ENCODE data around the gene PRAMEF1.

PRAMEF1 gene

DNA sequence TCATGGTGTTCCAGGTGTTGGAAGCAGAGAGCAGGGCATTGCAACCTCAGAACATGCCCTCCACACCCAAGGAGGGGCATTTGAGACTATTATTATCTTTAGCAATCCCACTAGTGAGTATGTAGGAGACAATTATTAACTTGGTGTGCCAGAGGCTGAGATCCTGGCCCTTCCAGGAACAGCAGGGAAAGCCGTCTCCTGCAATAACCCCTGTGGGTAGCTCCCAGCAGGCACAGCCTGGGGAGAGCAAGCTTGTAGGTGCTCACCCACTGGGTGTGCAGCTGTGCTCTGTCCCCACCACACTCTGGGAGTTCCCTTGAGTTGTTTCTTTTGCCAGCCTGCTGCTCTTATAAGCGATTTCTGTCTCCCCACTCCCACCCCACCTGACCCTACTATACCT lies 34.9 kb upstream of the PRAMEF1 start:
- no peak overlapping the region for H2AFZ ChIP-seq (ENCODE audit: low read length)
- no peak overlapping the region for H3K4me3 ChIP-seq (ENCODE audit: low read length)
- H3K4me1 ChIP-seq (ENCODE audit: low read length), result no peaks in the 10 kb centered on the region
- H3K9me2 ChIP-seq (replicated peaks; ENCODE audit: insufficient read depth, low read length), result no peaks in the 10 kb centered on the region
- no peaks in the 10 kb centered on the region for H3K79me2 ChIP-seq (ENCODE audit: low read length)
- DNase-seq, result no peak
- H3K9ac ChIP-seq (ENCODE audit: low read length), result no peak overlapping the region
- TF ChIP-seq, protein P1, sequence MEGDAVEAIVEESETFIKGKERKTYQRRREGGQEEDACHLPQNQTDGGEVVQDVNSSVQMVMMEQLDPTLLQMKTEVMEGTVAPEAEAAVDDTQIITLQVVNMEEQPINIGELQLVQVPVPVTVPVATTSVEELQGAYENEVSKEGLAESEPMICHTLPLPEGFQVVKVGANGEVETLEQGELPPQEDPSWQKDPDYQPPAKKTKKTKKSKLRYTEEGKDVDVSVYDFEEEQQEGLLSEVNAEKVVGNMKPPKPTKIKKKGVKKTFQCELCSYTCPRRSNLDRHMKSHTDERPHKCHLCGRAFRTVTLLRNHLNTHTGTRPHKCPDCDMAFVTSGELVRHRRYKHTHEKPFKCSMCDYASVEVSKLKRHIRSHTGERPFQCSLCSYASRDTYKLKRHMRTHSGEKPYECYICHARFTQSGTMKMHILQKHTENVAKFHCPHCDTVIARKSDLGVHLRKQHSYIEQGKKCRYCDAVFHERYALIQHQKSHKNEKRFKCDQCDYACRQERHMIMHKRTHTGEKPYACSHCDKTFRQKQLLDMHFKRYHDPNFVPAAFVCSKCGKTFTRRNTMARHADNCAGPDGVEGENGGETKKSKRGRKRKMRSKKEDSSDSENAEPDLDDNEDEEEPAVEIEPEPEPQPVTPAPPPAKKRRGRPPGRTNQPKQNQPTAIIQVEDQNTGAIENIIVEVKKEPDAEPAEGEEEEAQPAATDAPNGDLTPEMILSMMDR (IDR thresholded peaks at IDR 0.05; ENCODE audit: low read length), result no peak
- TF ChIP-seq EZH2 (optimal IDR thresholded peaks at IDR 0.05; ENCODE audit: low read depth, low read length), result no peak
- no peak for TF ChIP-seq EZH2phosphoT487 (IDR thresholded peaks at IDR 0.05; ENCODE audit: low read length)
- H4K20me1 ChIP-seq (ENCODE audit: insufficient read depth, low read length), result no peaks in the 10 kb centered on the region
- peaks cover 75% of the 10 kb centered on the region for H3K27me3 ChIP-seq (replicated peaks; ENCODE audit: insufficient read depth, low read length)
- H3K36me3 ChIP-seq (replicated peaks; ENCODE audit: insufficient read depth, low read length), result no peaks in the 10 kb centered on the region
- H3K9me3 ChIP-seq (replicated peaks; ENCODE audit: insufficient read depth, low read length), result no peaks in the 10 kb centered on the region
- no peak overlapping the region for H3K4me2 ChIP-seq (ENCODE audit: low read depth, low read length)
- no peaks in the 10 kb centered on the region for H3F3A ChIP-seq (ENCODE audit: insufficient read depth, low read length)
- H3K27ac ChIP-seq (ENCODE audit: low read length), result no peak overlapping the region

DNA sequence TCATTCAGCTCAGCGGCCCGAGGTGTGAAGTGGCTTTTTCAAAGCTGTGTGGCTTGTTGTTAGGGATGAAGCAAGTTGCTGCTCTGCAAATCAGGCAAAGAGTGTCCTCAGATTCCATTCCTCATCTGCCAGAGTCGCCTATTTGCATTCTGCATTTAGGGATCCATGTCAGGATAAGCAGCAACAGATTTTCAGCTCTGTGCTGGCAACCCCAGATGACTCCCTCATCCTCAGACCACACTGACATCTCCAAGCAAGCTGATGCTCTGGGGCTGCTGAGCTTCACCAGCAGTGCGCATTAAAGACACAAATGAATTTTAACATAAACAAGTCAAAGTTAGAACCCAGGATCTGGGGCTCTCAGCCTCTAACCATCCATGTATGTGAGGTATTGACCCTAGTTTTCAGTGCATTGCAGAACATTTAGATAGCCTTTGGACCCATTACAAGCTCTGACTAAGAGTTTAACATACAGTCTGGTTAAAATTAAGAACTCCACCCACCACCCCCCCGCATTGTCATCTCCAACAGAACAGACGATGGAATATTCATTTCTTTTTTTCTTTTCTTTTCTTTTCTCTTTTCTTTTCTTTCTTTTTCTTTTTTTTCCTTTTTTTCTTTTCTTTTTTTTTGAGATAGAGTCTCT lies 34.3 kb upstream of the PRAMEF1 start:
- H3K4me2 ChIP-seq (ENCODE audit: low read depth, low read length), result no peak overlapping the region
- no peak overlapping the region for H2AFZ ChIP-seq (ENCODE audit: low read length)
- H3K36me3 ChIP-seq (replicated peaks; ENCODE audit: insufficient read depth, low read length), result no peaks in the 10 kb centered on the region
- H4K20me1 ChIP-seq (ENCODE audit: insufficient read depth, low read length), result no peaks in the 10 kb centered on the region
- H3F3A ChIP-seq (ENCODE audit: insufficient read depth, low read length), result no peaks in the 10 kb centered on the region
- no peak overlapping the region for H3K27ac ChIP-seq (ENCODE audit: low read length)
- DNase-seq, result no peak
- TF ChIP-seq EZH2 (optimal IDR thresholded peaks at IDR 0.05; ENCODE audit: low read depth, low read length) (no peak), EZH2phosphoT487 (IDR thresholded peaks at IDR 0.05; ENCODE audit: low read length) (no peak)
- TF ChIP-seq, protein P1 (IDR thresholded peaks at IDR 0.05; ENCODE audit: low read length), result no peak
- no peak overlapping the region for H3K4me3 ChIP-seq (ENCODE audit: low read length)
- no peaks in the 10 kb centered on the region for H3K4me1 ChIP-seq (ENCODE audit: low read length)
- no peak overlapping the region for H3K9ac ChIP-seq (ENCODE audit: low read length)
- H3K27me3 ChIP-seq (replicated peaks; ENCODE audit: insufficient read depth, low read length), result peaks cover 74% of the 10 kb centered on the region
- H3K9me2 ChIP-seq (replicated peaks; ENCODE audit: insufficient read depth, low read length), result no peaks in the 10 kb centered on the region
- no peaks in the 10 kb centered on the region for H3K79me2 ChIP-seq (ENCODE audit: low read length)
- H3K9me3 ChIP-seq (replicated peaks; ENCODE audit: insufficient read depth, low read length), result no peaks in the 10 kb centered on the region

DNA sequence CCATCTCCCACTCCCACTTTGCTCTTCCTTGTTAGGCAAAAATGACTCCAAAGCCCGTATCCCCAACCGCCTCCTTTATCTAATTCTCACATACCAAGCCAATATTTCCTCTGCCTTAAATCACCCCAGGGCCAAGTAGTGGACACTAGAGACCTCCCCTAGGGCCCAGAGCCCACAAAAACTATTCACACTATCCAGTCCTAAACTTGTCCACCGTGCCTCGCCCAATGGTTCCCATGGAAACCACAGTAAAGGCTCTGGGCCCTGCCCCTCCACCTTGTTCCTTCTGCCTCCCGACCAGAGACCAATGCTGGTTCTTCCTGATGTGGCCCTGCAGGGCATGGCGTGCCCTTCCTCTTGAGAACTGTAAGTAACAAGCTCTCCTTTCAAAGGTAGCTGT lies 33.4 kb upstream of the PRAMEF1 start:
- no peak for DNase-seq
- no peaks in the 10 kb centered on the region for H3K36me3 ChIP-seq (replicated peaks; ENCODE audit: insufficient read depth, low read length)
- H3K27ac ChIP-seq (ENCODE audit: low read length), result no peak overlapping the region
- H3K4me2 ChIP-seq (ENCODE audit: low read depth, low read length), result no peak overlapping the region
- H3K9ac ChIP-seq (ENCODE audit: low read length), result no peak overlapping the region
- TF ChIP-seq EZH2phosphoT487 (IDR thresholded peaks at IDR 0.05; ENCODE audit: low read length) (no peak), EZH2 (optimal IDR thresholded peaks at IDR 0.05; ENCODE audit: low read depth, low read length) (no peak)
- TF ChIP-seq, protein P1 (IDR thresholded peaks at IDR 0.05; ENCODE audit: low read length), result no peak
- H2AFZ ChIP-seq (ENCODE audit: low read length), result no peak overlapping the region
- H3K79me2 ChIP-seq (ENCODE audit: low read length), result no peaks in the 10 kb centered on the region
- H3F3A ChIP-seq (ENCODE audit: insufficient read depth, low read length), result no peaks in the 10 kb centered on the region
- H4K20me1 ChIP-seq (ENCODE audit: insufficient read depth, low read length), result no peaks in the 10 kb centered on the region
- no peak overlapping the region for H3K4me3 ChIP-seq (ENCODE audit: low read length)
- no peaks in the 10 kb centered on the region for H3K4me1 ChIP-seq (ENCODE audit: low read length)
- peaks cover 68% of the 10 kb centered on the region for H3K27me3 ChIP-seq (replicated peaks; ENCODE audit: insufficient read depth, low read length)
- no peaks in the 10 kb centered on the region for H3K9me2 ChIP-seq (replicated peaks; ENCODE audit: insufficient read depth, low read length)
- H3K9me3 ChIP-seq (replicated peaks; ENCODE audit: insufficient read depth, low read length), result no peaks in the 10 kb centered on the region

Data from MM.1S (cell line).